GM12864 (cell line): Measurements from ENCODE around the gene SYNE1.

Experiments
- DNase-seq: peaks from one replicate; pipeline ENCODE4 v3.0.0-alpha.2; 2011; ENCODE audit warnings: low read depth
- H3K4me3 ChIP-seq: 2 replicates; pipeline ENCODE4 v1.5.1; 2011; ENCODE audit warnings: mild to moderate bottlenecking, low read depth, low read length, control low read depth
- CTCF ChIP-seq: IDR thresholded peaks from 2 replicates; pipeline ENCODE4 v1.5.1; 2011; ENCODE audit warnings: low read depth, mild to moderate bottlenecking, moderate library complexity, low read length, control low read depth, inconsistent platforms; ENCODE audit errors: missing control alignments

The SYNE1 gene

GRCh38 chr6:152298848-152299735 lies 338.1 kb downstream of the SYNE1 start:
- no peak for TF ChIP-seq CTCF
- peak overlapping the region; percentile 12; the same call in 1 of the 2 replicates for H3K4me3 ChIP-seq
- DNase-seq, result no peak

GRCh38 chr6:152298055-152298647 lies 339.0 kb downstream of the SYNE1 start:
- TF ChIP-seq CTCF, result no peak
- no peak for DNase-seq
- peak overlapping the region; percentile 4; the same call in 1 of the 2 replicates for H3K4me3 ChIP-seq

- no peak overlapping the region for H3K4me3 ChIP-seq
- no peak for DNase-seq
- TF ChIP-seq CTCF, result no peak
These were observed 340.4 kb downstream of the SYNE1 start for GRCh38 chr6:152296648-152297376.

- DNase-seq, result no peak
- H3K4me3 ChIP-seq, result no peak overlapping the region
- no peak for TF ChIP-seq CTCF
These were observed 341.2 kb downstream of the SYNE1 start for GRCh38 chr6:152295920-152296319.

GRCh38 chr6:152295346-152295745 lies 341.8 kb downstream of the SYNE1 start:
- no peak for TF ChIP-seq CTCF
- no peak for DNase-seq
- H3K4me3 ChIP-seq, result no peak overlapping the region

- H3K4me3 ChIP-seq, result no peak overlapping the region
- TF ChIP-seq CTCF, result no peak
- DNase-seq, result no peak
These were observed 343.8 kb downstream of the SYNE1 start for GRCh38 chr6:152293404-152293803.
